ENCODE results near the gene CLPTM1L. TPM values are rescaled to one million over a fixed set of nuclear protein-coding genes. Genes with fewer than 3 reads are reported as not detected.

The CLPTM1L gene
- total RNA-seq, 1 donor: 108 TPM

DNA sequence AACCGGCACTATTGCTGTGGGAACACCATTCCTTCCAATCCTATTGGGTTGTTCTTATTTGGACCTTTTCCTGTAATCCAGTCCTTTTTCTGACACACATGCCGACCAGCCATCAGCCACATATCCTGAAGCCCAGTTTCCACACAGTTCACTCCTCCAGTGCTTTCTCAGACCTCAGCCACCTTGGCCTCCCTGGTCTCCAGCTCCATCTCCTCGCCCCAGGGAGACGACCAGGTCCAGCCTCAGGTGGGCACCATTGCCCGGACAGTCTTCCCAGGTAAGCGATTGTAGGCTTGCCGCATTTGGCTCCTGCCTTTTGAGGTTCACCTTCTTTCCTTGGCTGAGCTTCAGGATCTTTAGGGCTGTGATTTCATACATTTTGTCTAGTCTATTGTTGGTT is 34.8 kb downstream of the CLPTM1L start:
- DNase-seq (ENCODE audit: low read depth): no peak
- TF ChIP-seq, protein P1, sequence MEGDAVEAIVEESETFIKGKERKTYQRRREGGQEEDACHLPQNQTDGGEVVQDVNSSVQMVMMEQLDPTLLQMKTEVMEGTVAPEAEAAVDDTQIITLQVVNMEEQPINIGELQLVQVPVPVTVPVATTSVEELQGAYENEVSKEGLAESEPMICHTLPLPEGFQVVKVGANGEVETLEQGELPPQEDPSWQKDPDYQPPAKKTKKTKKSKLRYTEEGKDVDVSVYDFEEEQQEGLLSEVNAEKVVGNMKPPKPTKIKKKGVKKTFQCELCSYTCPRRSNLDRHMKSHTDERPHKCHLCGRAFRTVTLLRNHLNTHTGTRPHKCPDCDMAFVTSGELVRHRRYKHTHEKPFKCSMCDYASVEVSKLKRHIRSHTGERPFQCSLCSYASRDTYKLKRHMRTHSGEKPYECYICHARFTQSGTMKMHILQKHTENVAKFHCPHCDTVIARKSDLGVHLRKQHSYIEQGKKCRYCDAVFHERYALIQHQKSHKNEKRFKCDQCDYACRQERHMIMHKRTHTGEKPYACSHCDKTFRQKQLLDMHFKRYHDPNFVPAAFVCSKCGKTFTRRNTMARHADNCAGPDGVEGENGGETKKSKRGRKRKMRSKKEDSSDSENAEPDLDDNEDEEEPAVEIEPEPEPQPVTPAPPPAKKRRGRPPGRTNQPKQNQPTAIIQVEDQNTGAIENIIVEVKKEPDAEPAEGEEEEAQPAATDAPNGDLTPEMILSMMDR (IDR thresholded peaks at IDR 0.05; ENCODE audit: insufficient read depth, low read length): no peak

GRCh38 chr5:1304033-1304432 is 40.9 kb downstream of the CLPTM1L start:
- DNase-seq (ENCODE audit: low read depth): no peak
- TF ChIP-seq, protein P1 (IDR thresholded peaks at IDR 0.05; ENCODE audit: insufficient read depth, low read length): no peak
- no peak overlapping the region for H3K4me3 ChIP-seq (ENCODE audit: low read depth, low read length)

More for the DNA sequence above, 34.8 kb downstream of the CLPTM1L start:
- no peak overlapping the region for H3K4me3 ChIP-seq (ENCODE audit: low read depth, low read length)

DNA sequence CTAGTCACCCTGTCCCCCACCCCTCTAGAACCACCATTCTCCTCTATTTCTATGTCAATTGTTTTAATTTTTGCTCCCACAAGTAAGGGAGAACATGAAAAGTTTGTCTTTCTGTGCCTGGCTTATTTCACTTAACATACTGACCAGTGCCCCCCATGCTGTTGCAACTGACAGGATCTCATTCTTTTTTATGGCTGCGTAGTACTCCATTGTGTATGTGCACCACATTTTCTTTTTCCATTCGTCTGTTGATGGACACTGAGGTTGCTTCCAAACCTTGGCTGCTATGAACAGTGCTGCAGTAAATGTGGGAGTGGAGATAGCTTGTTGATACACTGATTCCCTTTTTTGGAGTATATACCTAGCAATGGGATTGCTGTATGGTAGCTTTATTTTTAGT is 42.6 kb downstream of the CLPTM1L start:
- TF ChIP-seq, protein P1 (IDR thresholded peaks at IDR 0.05; ENCODE audit: insufficient read depth, low read length): no peak
- DNase-seq (ENCODE audit: low read depth): no peak
- H3K4me3 ChIP-seq (ENCODE audit: low read depth, low read length): no peak overlapping the region

DNA sequence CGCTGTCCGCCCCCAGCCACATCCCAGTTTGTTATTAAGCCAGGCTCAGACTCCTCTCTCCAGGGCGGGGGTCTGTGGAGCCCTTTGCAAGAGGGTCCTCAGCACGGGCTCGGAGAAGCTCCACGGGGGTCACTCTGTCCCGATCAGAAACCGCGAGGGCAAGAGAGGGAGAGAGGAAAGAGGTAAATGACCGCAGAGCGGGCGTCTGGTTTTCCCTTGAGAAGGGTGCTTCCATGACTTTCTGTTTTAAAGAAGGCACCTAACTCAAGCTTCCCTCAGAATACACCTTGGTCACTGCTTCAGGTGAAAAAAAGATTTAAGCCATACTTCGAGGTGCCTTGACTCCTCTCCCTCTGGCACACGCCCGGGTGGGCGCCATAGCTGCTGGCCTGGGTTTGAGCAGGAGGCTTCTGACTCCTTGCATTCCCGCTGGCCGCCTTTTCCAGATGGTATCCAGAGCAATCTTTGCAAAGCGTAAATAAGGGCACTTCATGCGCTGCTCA is 44.3 kb downstream of the CLPTM1L start:
- no peak for DNase-seq (ENCODE audit: low read depth)
- H3K4me3 ChIP-seq (ENCODE audit: low read depth, low read length): no peak overlapping the region
- TF ChIP-seq, protein P1 (IDR thresholded peaks at IDR 0.05; ENCODE audit: insufficient read depth, low read length): no peak

DNA sequence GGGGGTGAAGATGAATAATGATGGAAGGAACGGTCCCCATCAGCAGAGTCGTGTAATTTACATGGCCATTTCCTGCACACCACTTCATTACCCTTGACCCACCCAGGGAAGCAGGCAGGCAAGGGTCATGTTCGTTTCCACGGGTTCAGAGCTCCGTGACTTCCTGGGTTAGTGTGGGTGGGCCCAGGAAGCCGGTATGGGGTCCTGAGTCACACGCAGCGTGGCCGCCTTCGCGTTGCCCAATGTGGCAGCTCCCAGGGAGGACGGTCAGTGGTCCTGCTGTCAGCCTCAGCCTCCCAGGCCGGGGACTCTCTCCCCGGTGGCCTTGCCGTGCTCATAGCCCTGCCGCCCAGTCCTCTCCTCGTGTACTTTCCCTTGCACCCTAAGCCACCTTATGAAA is 44.9 kb downstream of the CLPTM1L start:
- DNase-seq (ENCODE audit: low read depth): no peak
- no peak overlapping the region for H3K4me3 ChIP-seq (ENCODE audit: low read depth, low read length)
- TF ChIP-seq, protein P1 (IDR thresholded peaks at IDR 0.05; ENCODE audit: insufficient read depth, low read length): no peak

- no peak for DNase-seq (ENCODE audit: low read depth)
These were observed 45.4 kb downstream of the CLPTM1L start for GRCh38 chr5:1299511-1299850.

More at GRCh38 chr5:1299511-1299850, 45.4 kb downstream of the CLPTM1L start:
- TF ChIP-seq, protein P1 (IDR thresholded peaks at IDR 0.05; ENCODE audit: insufficient read depth, low read length): no peak
- no peak overlapping the region for H3K4me3 ChIP-seq (ENCODE audit: low read depth, low read length)
